ENCODE results near the gene DCLRE1A. TPM values are rescaled to one million over a fixed set of nuclear protein-coding genes. Genes with fewer than 3 reads are reported as not detected.

DCLRE1A gene
- total and polyA plus RNA-seq, 2 of the 13 experiments (the other 11 are each of a cell fraction or from before 2014, with no cell fraction given), result 6.2 to 19.6 TPM

DNA sequence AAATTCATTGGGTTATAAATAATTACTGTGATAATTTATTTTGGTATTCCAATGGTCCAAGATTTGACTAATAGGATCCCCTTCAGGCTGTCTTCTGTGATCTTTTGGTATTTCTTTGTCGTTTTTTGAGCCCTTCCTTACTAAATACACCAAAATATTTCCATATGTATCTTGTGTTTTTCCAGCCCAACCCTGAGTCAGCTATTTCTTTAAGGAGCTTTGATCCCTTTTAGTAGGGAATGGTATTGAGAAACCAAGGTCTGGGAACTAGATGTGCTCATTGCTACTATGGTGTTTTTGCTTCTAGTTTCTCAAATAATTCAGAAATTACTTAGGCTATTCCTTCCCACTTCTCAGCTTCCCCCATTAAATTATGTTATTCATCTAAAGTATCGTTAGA, 15.9 kb upstream of the DCLRE1A start:
- in situ Hi-C loops (cut with HindIII; ENCODE audit: extremely low pct_ligation_motif_present, low pct_unique_long_range_greater_than_20kb) (no loop called here), intact Hi-C loops (cut with micrococcal nuclease; ENCODE audit: unreplicated experiment) (no loop called here)
- FAIRE-seq (no peak), DNase-seq (ENCODE audit: low spot score) (no peak), ATAC-seq (no peak)
- WGBS (ENCODE audit: low lambda C conversion rate), result 91% methylated on average over 2 of the region's 2 CpGs
- H3K9ac ChIP-seq (ENCODE audit: insufficient read depth, low read depth, low read length), result no peak overlapping the region
- H3K79me2 ChIP-seq (ENCODE audit: insufficient read depth, low read length), result peaks cover 11% of the 10 kb centered on the region
- POLR2A ChIA-PET, result no interaction called here
- peaks cover 20% of the 10 kb centered on the region for H3K9me3 ChIP-seq (ENCODE audit: low read length)
- peaks cover 0 to 12% of the 10 kb centered on the region in 2 experiments; a peak in 2 of 5 replicates for H3K36me3 ChIP-seq (replicated peaks in 1 of 2; ENCODE audit: control insufficient read depth in 1 of 2, insufficient read depth in 2 of 2, low read length in 2 of 2)
- CTCF ChIA-PET (ENCODE audit: low intra/inter-chr PET ratio, low total read pairs), result no interaction called here
- H3K4me2 ChIP-seq (ENCODE audit: low read depth, low read length), result no peak overlapping the region
- H2AFZ ChIP-seq (ENCODE audit: low read length), result no peak overlapping the region
- H3K4me1 ChIP-seq (ENCODE audit: insufficient read depth, low read length), result no peaks in the 10 kb centered on the region
- no peak overlapping the region for H3K27ac ChIP-seq (ENCODE audit: extremely low read length, insufficient read depth, low read length)
- H3K27me3 ChIP-seq (ENCODE audit: control insufficient read depth in 1 of 2, insufficient read depth in 2 of 2, low read length in 2 of 2), result no peaks in the 10 kb centered on the region
- BruUV-seq (replicated peaks), result no TSS peak
- H4K20me1 ChIP-seq (ENCODE audit: insufficient read depth, low read length), result no peaks in the 10 kb centered on the region
- TF ChIP-seq MAFF (IDR thresholded peaks at IDR 0.05; ENCODE audit: low read depth, low read length) (peak; percentile 59; the same call in 1 of the 2 replicates), ZNF333 (CRISPR knock-in tag; IDR thresholded peaks at IDR 0.05; ENCODE audit: borderline replicate concordance) (no peak), MAFK (conservative IDR thresholded peaks at IDR 0.05 in 1 of 2, IDR thresholded peaks at IDR 0.05 in 1 of 2; ENCODE audit: low read length in 2 of 2) (peak; percentile 41 to 79; a peak in 3 of 4 replicates), ZNF143 (CRISPR knock-in tag; IDR thresholded peaks at IDR 0.05) (no peak)
- no peak overlapping the region for H3K4me3 ChIP-seq (replicated peaks in 1 of 3; ENCODE audit: insufficient read depth in 1 of 3, low read depth in 2 of 3, low read length in 3 of 3)

DNA sequence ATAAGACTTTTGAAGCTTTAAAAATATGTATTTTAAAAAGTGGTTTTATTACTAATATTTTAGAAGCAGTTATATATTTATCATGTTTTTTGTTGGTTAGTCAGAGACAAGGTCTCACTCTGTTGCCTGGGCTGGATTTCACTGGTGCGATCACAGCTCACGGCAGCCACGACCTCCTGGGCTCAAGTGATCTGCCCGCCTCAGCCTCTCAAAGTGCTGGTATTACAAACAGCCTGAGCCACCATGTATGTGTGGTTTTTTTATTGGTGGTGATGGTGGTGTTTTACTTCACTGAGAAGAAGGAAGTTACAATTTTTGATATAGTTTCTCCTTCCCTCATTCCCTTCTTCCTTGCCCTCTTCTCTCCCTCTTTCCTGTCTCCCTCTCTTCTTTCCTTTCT, 14.0 kb upstream of the DCLRE1A start:
- Histone ChIP-seq H3K36me3 (replicated peaks in 1 of 2; ENCODE audit: control insufficient read depth in 1 of 2, insufficient read depth in 2 of 2, low read length in 2 of 2) (peaks cover 0 to 15% of the 10 kb centered on the region in 2 experiments; a peak in 2 of 5 replicates), H3K79me2 (ENCODE audit: insufficient read depth, low read length) (peaks cover 8% of the 10 kb centered on the region), H3K4me3 (replicated peaks in 1 of 3; ENCODE audit: insufficient read depth in 1 of 3, low read depth in 2 of 3, low read length in 3 of 3) (no peak overlapping the region), H3K4me1 (ENCODE audit: insufficient read depth, low read length) (no peaks in the 10 kb centered on the region), H2AFZ (ENCODE audit: low read length) (no peak overlapping the region), H3K4me2 (ENCODE audit: low read depth, low read length) (no peak overlapping the region), H3K9ac (ENCODE audit: insufficient read depth, low read depth, low read length) (no peak overlapping the region), H3K27ac (ENCODE audit: extremely low read length, insufficient read depth, low read length) (no peak overlapping the region), H4K20me1 (ENCODE audit: insufficient read depth, low read length) (no peaks in the 10 kb centered on the region), H3K9me3 (ENCODE audit: low read length) (peaks cover 14% of the 10 kb centered on the region), H3K27me3 (ENCODE audit: control insufficient read depth in 1 of 2, insufficient read depth in 2 of 2, low read length in 2 of 2) (no peaks in the 10 kb centered on the region)
- TF ChIP-seq ZNF337 (CRISPR knock-in tag; IDR thresholded peaks at IDR 0.05; ENCODE audit: borderline replicate concordance, low read depth) (no peak), PRMT3 (CRISPR knock-in tag; IDR thresholded peaks at IDR 0.05; ENCODE audit: borderline replicate concordance, low read depth) (no peak), ASH2L (IDR thresholded peaks at IDR 0.05; ENCODE audit: insufficient read length, low read depth, low read length) (no peak)
- TF ChIP-seq, protein P1, sequence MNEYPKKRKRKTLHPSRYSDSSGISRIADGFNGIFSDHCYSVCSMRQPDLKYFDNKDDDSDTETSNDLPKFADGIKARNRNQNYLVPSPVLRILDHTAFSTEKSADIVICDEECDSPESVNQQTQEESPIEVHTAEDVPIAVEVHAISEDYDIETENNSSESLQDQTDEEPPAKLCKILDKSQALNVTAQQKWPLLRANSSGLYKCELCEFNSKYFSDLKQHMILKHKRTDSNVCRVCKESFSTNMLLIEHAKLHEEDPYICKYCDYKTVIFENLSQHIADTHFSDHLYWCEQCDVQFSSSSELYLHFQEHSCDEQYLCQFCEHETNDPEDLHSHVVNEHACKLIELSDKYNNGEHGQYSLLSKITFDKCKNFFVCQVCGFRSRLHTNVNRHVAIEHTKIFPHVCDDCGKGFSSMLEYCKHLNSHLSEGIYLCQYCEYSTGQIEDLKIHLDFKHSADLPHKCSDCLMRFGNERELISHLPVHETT (CRISPR knock-in tag; conservative IDR thresholded peaks at IDR 0.05), result no peak
- FAIRE-seq (no peak), DNase-seq (ENCODE audit: low spot score) (no peak), ATAC-seq (no peak)
- WGBS (ENCODE audit: low lambda C conversion rate), result 98% methylated on average over 4 of the region's 4 CpGs
- no TSS peak for BruUV-seq (replicated peaks)
- ChIA-PET CTCF (ENCODE audit: low intra/inter-chr PET ratio, low total read pairs) (no interaction called here), POLR2A (no interaction called here)
- intact Hi-C loops (cut with micrococcal nuclease; ENCODE audit: unreplicated experiment), result no loop called here
- in situ Hi-C loops (cut with HindIII; ENCODE audit: extremely low pct_ligation_motif_present, low pct_unique_long_range_greater_than_20kb), result no loop called here
